HG02840 (cell line): Measurements from ENCODE around the gene HSPA1L.

Source experiments
- ATAC-seq: cut with Tn5 transposase; IDR thresholded peaks from one replicate; pipeline ENCODE4 v1.9.1; 2021; ENCODE audit warnings: mild to moderate bottlenecking, moderate library complexity, moderate number of reproducible peaks; ENCODE audit not compliant: unreplicated experiment, low FRiP score

The HSPA1L gene

GRCh38 chr6:31785475-31785874 is 29.6 kb downstream of the HSPA1L start:
- no peak for ATAC-seq

GRCh38 chr6:31784098-31784925 is 30.8 kb downstream of the HSPA1L start:
- no peak for ATAC-seq

- ATAC-seq: no peak
Measured at GRCh38 chr6:31782126-31782855, 32.8 kb downstream of the HSPA1L start.

GRCh38 chr6:31781244-31782125 is 33.6 kb downstream of the HSPA1L start:
- ATAC-seq: no peak

GRCh38 chr6:31780507-31781243 is 34.4 kb downstream of the HSPA1L start:
- ATAC-seq: no peak

GRCh38 chr6:31779908-31780307 is 35.2 kb downstream of the HSPA1L start:
- no peak for ATAC-seq

- ATAC-seq: no peak
Measured at GRCh38 chr6:31778999-31779885, 35.8 kb downstream of the HSPA1L start.

GRCh38 chr6:31778193-31778592 is 36.9 kb downstream of the HSPA1L start:
- no peak for ATAC-seq

- no peak for ATAC-seq
Measured at GRCh38 chr6:31777667-31778050, 37.4 kb downstream of the HSPA1L start.

- ATAC-seq: no peak
Measured at GRCh38 chr6:31776989-31777666, 38.0 kb downstream of the HSPA1L start, which contains the start of gene VWA7. VWA7 (minus strand) TSS chr6:31777328; CDS start chr6:31776779, 549 bp downstream.

GRCh38 chr6:31776485-31776988 is 38.5 kb downstream of the HSPA1L start:
- ATAC-seq: no peak

- ATAC-seq: no peak
Measured at GRCh38 chr6:31775633-31776484, 39.2 kb downstream of the HSPA1L start.

GRCh38 chr6:31775184-31775583 is 39.9 kb downstream of the HSPA1L start:
- no peak for ATAC-seq

GRCh38 chr6:31771992-31772358 is 43.1 kb downstream of the HSPA1L start:
- ATAC-seq: no peak

- no peak for ATAC-seq
Measured at GRCh38 chr6:31770860-31771259, 44.2 kb downstream of the HSPA1L start.

- no peak for ATAC-seq
Measured at GRCh38 chr6:31769684-31770371, 45.3 kb downstream of the HSPA1L start.
